Fibroblast of lung (primary cell): Measurements from ENCODE around the gene HEMK1. TPM values are rescaled to one million over a fixed set of nuclear protein-coding genes. Genes with fewer than 3 reads are reported as not detected.

Experiments
- DNase-seq, 2 donors: peaks; one replicate each; pipeline versions ENCODE4 v3.0.0 to v3.0.0-alpha.2; 2010; ENCODE audit warnings: low read depth in 2 of 2
- H2AFZ ChIP-seq: 2 replicates; pipeline ENCODE4 v1.5.1; 2012; ENCODE audit warnings: low read length, control low read depth, inconsistent platforms
- H3K27ac ChIP-seq: 2 replicates; pipeline ENCODE4 v1.5.1; 2011; ENCODE audit warnings: low read length, control low read depth; ENCODE audit not compliant: insufficient read depth
- H3K27me3 ChIP-seq: 2 replicates; pipeline ENCODE4 v1.5.1; 2011; ENCODE audit warnings: mild to moderate bottlenecking, low read length; ENCODE audit not compliant: control insufficient read depth, insufficient read depth
- H3K36me3 ChIP-seq: 2 replicates; pipeline ENCODE4 v1.5.1; 2011; ENCODE audit warnings: low read length; ENCODE audit not compliant: control insufficient read depth, insufficient read depth
- H3K4me1 ChIP-seq: 2 replicates; pipeline ENCODE4 v1.5.1; 2011; ENCODE audit warnings: low read length; ENCODE audit not compliant: control insufficient read depth, insufficient read depth; ENCODE audit errors: extremely low read depth
- H3K4me2 ChIP-seq: 2 replicates; pipeline ENCODE4 v1.5.1; 2011; ENCODE audit warnings: low read length, control low read depth; ENCODE audit not compliant: insufficient read depth; ENCODE audit errors: extremely low read depth
- H3K4me3 ChIP-seq, 4 experiments: fragments of 200-600 bp in 1 of 4; sonication (generic) in 1 of 4; replicated peaks in 1 of 4; 2 replicates each; pipeline ENCODE4 v1.5.1; 2011 to 2016; ENCODE audit warnings: low read length in 4 of 4, low read depth in 3 of 4, mild to moderate bottlenecking in 3 of 4, control low read depth in 2 of 4, inconsistent platforms in 1 of 4, mixed read lengths in 1 of 4; ENCODE audit not compliant: insufficient read depth in 1 of 4; ENCODE audit errors: control extremely low read depth in 1 of 4
- H3K79me2 ChIP-seq: 2 replicates; pipeline ENCODE4 v1.5.1; 2012; ENCODE audit warnings: mild to moderate bottlenecking, low read length, inconsistent platforms; ENCODE audit not compliant: control insufficient read depth, insufficient read depth
- H3K9ac ChIP-seq: 2 replicates; pipeline ENCODE4 v1.5.1; 2011; ENCODE audit warnings: mild to moderate bottlenecking, low read length, control low read depth; ENCODE audit not compliant: insufficient read depth
- H3K9me3 ChIP-seq: 2 replicates; pipeline ENCODE4 v1.5.1; 2012; ENCODE audit warnings: low read depth, low read length; ENCODE audit not compliant: control insufficient read depth, insufficient read depth
- H4K20me1 ChIP-seq: 2 replicates; pipeline ENCODE4 v1.5.1; 2011; ENCODE audit warnings: low read length; ENCODE audit not compliant: control insufficient read depth, insufficient read depth; ENCODE audit errors: extremely low read depth
- EZH2 ChIP-seq: IDR thresholded peaks from 2 replicates; pipeline ENCODE4 v1.5.1; 2012; ENCODE audit warnings: low read length, control low read depth, mild to moderate bottlenecking; ENCODE audit errors: missing control alignments
- polyA plus RNA-seq, 2 donors: library from polyadenylated mRNA; depleted of rRNA in 1 of 2; stranded (reverse) in 1 of 2; unstranded in 1 of 2; fragments of >200 nt; gene quantifications; 2 replicates each; pipeline ENCODE4 v1.2.1, GENCODE V29; 2011 to 2012; ENCODE audit warnings: missing spikeins in 1 of 2
- total RNA-seq: library from RNA; depleted of rRNA; stranded (reverse); fragments of >200 nt; gene quantifications from 2 replicates; pipeline ENCODE4 v1.2.1, GENCODE V29; 2014
- TF ChIP-seq, protein P1 (sequence below), 2 donors: IDR thresholded peaks in 1 of 2; conservative IDR thresholded peaks in 1 of 2; 1 replicate in 1 of 2; 2 replicates in 1 of 2; pipeline ENCODE4 v1.5.1; 2011 to 2012; ENCODE audit warnings: low read length in 2 of 2, control low read depth in 1 of 2, inconsistent platforms in 1 of 2, low read depth in 1 of 2, mild to moderate bottlenecking in 1 of 2

Gene HEMK1
- total and polyA plus RNA-seq, 2 donors (not counting 1 experiment from before 2014, with no cell fraction given): 8.4 to 12.7 TPM

DNA sequence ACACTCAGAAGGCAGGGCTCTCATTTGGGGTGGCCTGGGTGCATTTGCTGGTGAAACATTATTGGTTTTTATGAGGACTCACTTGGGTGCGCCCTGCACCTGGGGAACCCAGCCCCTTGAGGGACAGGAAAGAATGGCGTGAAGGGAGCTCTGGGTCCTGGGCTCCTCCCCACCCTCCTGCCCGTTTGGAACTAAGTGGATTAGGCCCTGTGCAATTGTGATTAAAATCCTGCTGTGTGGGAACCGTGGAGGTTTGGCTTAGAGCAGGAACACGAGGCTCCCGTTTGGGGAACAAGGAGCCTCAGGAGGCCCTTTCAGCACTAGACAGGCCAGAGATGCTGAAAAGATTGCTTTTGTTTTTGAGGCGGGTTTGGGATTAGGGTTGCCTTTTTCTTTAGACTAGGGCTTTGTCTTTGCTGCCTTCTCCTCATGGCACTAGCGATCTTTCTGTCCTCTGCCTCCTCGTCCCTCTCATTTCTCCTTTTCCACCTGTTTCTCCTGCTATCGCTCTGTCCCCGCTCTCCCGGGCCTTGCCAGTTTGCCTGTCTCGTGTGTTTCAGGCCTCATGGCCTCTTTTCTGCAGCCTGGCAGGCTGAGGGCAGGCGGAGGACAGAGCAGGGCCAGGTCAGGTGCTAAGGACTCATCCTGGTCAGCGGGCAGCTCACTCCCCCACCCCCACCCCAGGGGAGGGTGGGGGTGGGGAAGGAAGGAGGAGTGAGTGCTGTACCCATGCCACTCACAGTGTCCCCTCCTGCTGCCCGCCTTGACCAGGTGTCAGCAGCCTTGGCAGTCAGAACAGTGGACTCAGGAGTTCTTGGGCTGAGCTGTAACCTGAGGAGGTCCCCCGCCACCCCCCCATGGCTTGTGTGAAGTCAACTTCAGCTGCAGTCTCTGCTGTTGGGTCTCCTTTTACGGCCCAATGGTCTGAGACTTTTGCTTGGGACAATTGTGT lies 56.2 kb downstream of the HEMK1 start:
- H3K4me1 ChIP-seq: peaks cover 8% of the 10 kb centered on the region
- no peaks in the 10 kb centered on the region for H3K27me3 ChIP-seq
- no peaks in the 10 kb centered on the region for H3K36me3 ChIP-seq
- H3K79me2 ChIP-seq: no peaks in the 10 kb centered on the region
- no peak overlapping the region for H3K4me2 ChIP-seq
- no peaks in the 10 kb centered on the region for H4K20me1 ChIP-seq
- H3K9ac ChIP-seq: no peak overlapping the region
- H3K27ac ChIP-seq: no peak overlapping the region
- no peak overlapping the region for H2AFZ ChIP-seq
- DNase-seq: no peak
- H3K9me3 ChIP-seq: no peaks in the 10 kb centered on the region
- TF ChIP-seq EZH2: no peak
- TF ChIP-seq, protein P1, sequence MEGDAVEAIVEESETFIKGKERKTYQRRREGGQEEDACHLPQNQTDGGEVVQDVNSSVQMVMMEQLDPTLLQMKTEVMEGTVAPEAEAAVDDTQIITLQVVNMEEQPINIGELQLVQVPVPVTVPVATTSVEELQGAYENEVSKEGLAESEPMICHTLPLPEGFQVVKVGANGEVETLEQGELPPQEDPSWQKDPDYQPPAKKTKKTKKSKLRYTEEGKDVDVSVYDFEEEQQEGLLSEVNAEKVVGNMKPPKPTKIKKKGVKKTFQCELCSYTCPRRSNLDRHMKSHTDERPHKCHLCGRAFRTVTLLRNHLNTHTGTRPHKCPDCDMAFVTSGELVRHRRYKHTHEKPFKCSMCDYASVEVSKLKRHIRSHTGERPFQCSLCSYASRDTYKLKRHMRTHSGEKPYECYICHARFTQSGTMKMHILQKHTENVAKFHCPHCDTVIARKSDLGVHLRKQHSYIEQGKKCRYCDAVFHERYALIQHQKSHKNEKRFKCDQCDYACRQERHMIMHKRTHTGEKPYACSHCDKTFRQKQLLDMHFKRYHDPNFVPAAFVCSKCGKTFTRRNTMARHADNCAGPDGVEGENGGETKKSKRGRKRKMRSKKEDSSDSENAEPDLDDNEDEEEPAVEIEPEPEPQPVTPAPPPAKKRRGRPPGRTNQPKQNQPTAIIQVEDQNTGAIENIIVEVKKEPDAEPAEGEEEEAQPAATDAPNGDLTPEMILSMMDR (conservative IDR thresholded peaks at IDR 0.05 in 1 of 2, IDR thresholded peaks at IDR 0.05 in 1 of 2; ENCODE audit: low read depth in 1 of 2, low read length in 2 of 2): no peak
- no peak overlapping the region for H3K4me3 ChIP-seq

DNA sequence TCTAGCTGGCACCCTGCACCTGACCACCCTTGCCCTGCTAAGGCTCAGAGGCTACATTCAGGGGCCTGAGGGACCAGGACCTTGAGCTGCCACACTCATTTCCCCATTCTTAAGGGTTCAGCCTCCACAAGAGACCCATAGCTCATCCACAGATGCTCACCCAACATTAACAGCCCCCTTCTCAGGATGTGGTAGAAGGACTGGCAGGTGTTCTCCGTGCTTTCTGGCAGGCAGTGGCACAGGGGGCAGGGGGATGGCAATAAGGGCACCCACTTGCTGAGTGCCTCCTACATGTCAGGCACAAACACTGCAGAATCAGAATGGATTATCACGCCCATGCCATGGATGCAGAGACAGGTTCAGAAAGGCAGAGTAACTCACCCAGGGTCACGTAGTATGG lies 57.1 kb downstream of the HEMK1 start:
- H3K4me2 ChIP-seq: no peak overlapping the region
- peaks cover 8% of the 10 kb centered on the region for H3K4me1 ChIP-seq
- no peak for DNase-seq
- TF ChIP-seq, protein P1 (conservative IDR thresholded peaks at IDR 0.05 in 1 of 2, IDR thresholded peaks at IDR 0.05 in 1 of 2; ENCODE audit: low read depth in 1 of 2, low read length in 2 of 2): no peak
- no peak for TF ChIP-seq EZH2
- no peaks in the 10 kb centered on the region for H3K79me2 ChIP-seq
- no peak overlapping the region for H3K27ac ChIP-seq
- H4K20me1 ChIP-seq: no peaks in the 10 kb centered on the region
- H3K9me3 ChIP-seq: no peaks in the 10 kb centered on the region
- H3K4me3 ChIP-seq: no peak overlapping the region
- no peak overlapping the region for H2AFZ ChIP-seq
- H3K9ac ChIP-seq: no peak overlapping the region
- H3K36me3 ChIP-seq: no peaks in the 10 kb centered on the region
- no peaks in the 10 kb centered on the region for H3K27me3 ChIP-seq

DNA sequence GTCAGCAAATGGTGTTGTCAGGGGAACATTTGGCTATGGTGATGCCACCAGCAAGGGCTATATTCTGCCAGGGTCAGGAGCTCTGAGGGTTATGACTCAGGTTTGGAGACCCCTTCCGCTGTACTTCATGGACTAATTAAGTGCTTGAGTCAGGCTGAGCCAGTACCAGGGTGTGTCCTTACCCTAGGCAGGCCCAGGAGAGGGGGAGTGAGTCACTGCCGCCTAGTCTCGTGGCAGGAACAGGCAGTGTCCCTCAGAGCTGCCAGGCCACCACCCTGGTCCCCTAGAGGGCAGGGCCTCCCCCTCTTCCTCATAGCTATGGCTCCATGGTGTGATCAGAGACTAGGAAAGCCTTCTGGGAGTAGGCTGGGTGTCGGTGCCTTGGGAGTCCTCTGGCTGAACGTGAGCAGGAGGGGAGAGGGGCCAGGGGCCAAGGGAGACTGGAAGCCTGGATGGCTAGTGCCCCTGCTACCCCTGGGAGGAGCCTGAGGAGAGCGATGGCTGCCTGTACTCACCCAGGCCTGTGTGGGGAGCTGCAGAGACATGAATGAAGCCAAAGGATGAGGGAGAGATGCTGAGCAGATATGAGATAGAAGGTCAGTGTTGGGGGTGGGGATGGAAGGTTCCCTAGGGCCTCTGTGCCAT lies 58.2 kb downstream of the HEMK1 start:
- DNase-seq: peak; percentile 67 to 79
- no peak for TF ChIP-seq EZH2
- TF ChIP-seq, protein P1 (conservative IDR thresholded peaks at IDR 0.05 in 1 of 2, IDR thresholded peaks at IDR 0.05 in 1 of 2; ENCODE audit: low read depth in 1 of 2, low read length in 2 of 2): peak; percentile 31 to 41
- Histone ChIP-seq H3K4me1 (peaks cover 8% of the 10 kb centered on the region), H3K4me3 (no peak overlapping the region), H3K36me3 (no peaks in the 10 kb centered on the region), H3K27me3 (no peaks in the 10 kb centered on the region), H3K9ac (no peak overlapping the region), H2AFZ (no peak overlapping the region), H4K20me1 (no peaks in the 10 kb centered on the region), H3K27ac (peak overlapping the region; percentile 40), H3K4me2 (peak overlapping the region; percentile 37), H3K79me2 (no peaks in the 10 kb centered on the region), H3K9me3 (no peaks in the 10 kb centered on the region)
